Cardiac septum (tissue), 1 donor: ENCODE measurements around the gene ARHGAP27. TPM values are rescaled to one million over a fixed set of nuclear protein-coding genes. Genes with fewer than 3 reads are reported as not detected.
"Not testable (repeated sequence)": the region's sequence is repeated elsewhere in the genome, so short reads cannot be mapped to it uniquely, and the experiment has no call there.

Experiments used
- DNase-seq: peaks from one replicate; pipeline ENCODE4 v3.0.0-alpha.2; 2020; ENCODE audit warnings: low spot score
- intact Hi-C: fragments of 100-400 bp; cut with DNase I; formaldehyde crosslinking; loops from one replicate; pipeline ENCODE4 v1.14.0; 2022
- total RNA-seq: library from RNA; stranded (reverse); fragmentation: NEBNext Ultra II Directional; extraction: Animal tissue kit (Norgen Biotek cat#: 25700); gene quantifications from one replicate; pipeline ENCODE4 v1.2.1, GENCODE V29; 2021
- donor health status: DM: no; HTN: no; CAD: no.

ARHGAP27 gene
- total RNA-seq, 1 donor from 2014 or later, result 20.0 TPM

DNA sequence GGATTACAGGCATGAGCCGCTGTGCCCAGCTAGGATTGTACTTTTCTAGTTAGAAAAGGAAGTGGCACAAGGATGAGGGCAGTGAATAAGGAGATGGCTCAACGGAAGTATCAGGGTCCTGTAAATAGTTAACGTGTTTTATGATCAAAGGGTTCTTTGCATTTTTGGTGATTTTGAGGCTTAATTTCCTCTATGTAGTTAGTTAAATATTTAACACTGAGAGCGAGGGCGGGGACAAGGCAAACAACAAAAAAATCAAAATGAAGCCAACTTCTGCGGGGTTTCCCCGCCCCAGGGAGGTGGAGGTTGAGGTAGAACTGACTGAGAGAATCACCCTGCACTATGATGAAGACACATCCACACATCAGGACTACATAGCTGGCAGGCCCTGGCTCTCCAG, 15.4 kb upstream of the ARHGAP27 start:
- peak; percentile 38 for DNase-seq
- intact Hi-C loops, result not testable (repeated sequence)

GRCh38 chr17:45447650-45448049, 15.0 kb upstream of the ARHGAP27 start:
- DNase-seq, result peak; percentile 10
- intact Hi-C loops, result not testable (repeated sequence)

DNA sequence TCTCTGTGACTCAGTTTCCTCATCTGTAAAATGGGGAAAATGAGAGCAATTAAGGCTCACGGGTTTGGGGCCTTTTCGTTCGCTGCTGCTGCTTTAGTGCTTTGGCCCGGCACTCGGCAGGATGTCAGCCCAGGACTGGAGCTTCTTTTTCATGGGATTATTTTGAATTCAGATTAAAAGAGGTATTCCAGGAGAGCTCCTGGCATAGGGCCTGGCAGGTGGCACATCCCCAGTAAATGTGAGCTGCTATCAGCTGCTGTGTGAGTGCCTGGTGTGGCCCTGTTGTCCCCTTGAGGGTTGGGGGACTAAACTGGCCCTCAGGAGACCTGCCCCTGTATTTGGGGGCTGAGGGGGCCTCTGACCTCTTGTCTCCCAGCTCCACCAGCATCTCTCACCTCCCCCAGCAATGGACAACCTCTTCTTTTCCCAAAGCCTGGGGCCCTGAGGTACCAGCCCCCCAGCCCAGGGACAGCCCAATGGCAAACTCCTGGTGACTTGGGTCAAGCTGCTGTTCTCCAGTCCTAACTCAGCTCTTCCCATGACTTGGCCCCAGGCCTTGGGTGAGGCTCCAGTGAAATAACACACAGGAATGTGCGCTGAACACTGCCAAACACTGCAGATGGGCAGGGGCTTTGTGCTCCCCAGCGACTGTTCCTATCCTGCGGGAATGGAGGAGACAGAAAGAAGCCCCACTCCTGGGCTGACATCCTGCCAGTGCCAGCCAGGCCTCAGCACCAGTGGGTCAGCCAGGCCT, 14.4 kb upstream of the ARHGAP27 start:
- intact Hi-C loops, result not testable (repeated sequence)
- DNase-seq, result peak; percentile 70

DNA sequence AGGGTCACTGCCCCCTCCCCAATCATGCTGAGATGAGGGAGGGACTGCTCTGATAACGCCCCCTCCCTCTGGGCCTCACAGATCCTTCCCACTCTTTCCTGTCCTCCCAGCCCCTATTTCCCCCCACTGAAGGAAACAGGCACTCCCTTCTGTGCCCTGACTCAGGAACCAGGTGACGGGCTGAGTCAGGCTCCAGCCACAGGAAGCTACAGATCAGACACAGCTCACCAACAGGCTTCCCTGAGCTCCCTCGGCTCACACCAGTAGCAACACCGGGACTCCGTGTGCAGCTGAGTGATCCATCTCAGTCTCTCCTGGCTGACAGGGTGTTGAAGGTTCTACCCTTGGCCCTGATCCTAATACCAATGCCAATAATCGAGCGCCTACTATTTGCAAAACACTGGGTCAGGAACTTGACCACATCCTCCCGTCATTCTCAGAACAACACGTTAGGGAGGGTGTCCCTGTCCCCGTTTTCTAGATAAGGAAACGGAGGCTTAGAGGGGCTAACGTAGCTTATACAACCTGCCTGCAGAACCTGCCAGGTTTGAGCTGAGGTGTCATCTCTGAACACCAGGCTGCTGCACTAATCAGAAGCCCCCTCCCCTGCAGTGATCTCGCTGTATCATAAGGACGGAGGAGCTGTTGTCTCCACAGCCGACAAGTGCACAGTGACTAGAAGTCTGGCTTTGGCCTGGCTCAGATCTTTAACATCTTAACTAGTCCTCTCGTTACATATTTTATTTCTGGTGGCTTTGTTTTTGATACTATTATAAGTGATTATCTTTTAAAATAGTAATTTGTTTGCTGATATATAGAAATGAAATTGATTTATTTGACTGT, 13.5 kb upstream of the ARHGAP27 start:
- peak; percentile 74 for DNase-seq
- intact Hi-C loops, result not testable (repeated sequence)

- intact Hi-C loops, result not testable (repeated sequence)
- DNase-seq, result peak; percentile 49
Measured at GRCh38 chr17:45444856-45445820, 12.5 kb upstream of the ARHGAP27 start.

- DNase-seq, intact Hi-C loops: not testable (repeated sequence)
Measured at GRCh38 chr17:45444301-45444700, 11.6 kb upstream of the ARHGAP27 start.

GRCh38 chr17:45443371-45444260, 10.9 kb upstream of the ARHGAP27 start:
- DNase-seq, result peak; percentile 24
- intact Hi-C loops, result not testable (repeated sequence)

GRCh38 chr17:45441526-45442310, 9.0 kb upstream of the ARHGAP27 start:
- DNase-seq, result no peak

GRCh38 chr17:45440839-45441515, 8.3 kb upstream of the ARHGAP27 start:
- intact Hi-C loops, DNase-seq: not testable (repeated sequence)

More at GRCh38 chr17:45441526-45442310, 9.0 kb upstream of the ARHGAP27 start:
- intact Hi-C loops, result no loop called here

DNA sequence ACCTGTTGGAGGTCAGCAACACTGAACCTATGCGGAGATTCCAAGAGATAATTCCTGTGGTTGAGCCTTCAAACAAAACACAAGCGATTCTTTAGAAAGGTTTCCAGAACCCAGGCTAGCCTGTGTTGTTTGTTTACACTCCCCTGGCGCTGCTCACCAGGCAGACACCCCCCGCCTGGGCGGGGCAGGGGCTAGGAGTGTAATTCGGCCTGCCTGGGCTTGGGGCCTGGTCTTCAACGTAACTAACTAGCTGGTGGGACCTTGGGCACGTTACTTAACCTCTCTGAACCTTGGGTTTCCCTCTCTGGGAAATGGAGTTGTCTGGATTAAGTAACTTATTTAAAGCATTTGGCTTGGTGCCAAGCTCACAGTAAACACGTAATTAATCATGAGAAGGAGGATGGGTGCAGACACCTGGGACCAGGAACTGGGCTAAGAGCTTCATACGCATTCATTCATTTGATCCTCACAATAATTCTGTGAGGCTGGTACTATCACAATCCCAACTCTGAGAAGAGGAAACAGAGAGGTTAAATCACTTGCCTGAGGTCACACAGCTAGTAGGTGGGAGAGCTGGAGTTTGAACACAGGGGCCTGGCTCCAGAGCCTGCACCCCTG, 7.6 kb upstream of the ARHGAP27 start:
- intact Hi-C loops, result no loop called here
- peak; percentile 31 for DNase-seq

DNA sequence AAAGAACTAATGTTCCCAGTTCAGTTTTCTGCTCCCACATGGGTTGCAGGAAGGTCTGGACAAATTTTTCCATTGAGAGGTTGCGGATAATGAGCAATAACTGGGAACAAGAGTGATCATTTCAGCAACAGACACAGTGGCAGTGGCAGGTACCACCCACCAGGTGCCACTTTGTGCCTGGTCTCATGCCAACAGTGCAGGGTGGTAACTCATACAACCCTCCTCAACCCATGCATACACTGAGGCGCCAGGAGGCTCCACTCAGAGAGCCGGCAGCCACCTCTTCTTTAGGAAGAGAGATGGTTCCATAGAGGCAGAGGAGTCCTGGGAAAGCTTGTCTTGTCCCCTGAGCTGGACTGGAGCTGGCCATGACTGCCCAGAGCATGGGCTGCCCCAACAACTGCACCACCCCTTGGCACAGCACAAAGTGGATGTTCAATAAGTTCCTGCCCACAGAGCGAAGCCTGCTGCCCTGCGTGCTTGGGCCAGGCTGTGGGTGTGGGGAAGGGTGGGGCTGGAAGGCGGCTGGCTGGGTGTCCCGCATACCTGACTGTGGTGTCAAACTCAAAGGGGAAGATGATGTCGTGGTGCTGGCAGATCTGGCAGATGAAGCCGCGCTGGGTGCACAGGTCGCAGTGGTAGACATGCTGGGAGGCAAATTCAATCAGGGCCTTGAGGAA, 6.4 kb upstream of the ARHGAP27 start:
- intact Hi-C loops, result no loop called here
- DNase-seq, result peak; percentile 35

GRCh38 chr17:45437465-45438283, 5.0 kb upstream of the ARHGAP27 start:
- intact Hi-C loops, result no loop called here
- DNase-seq, result peak; percentile 47

GRCh38 chr17:45436625-45437464, 4.2 kb upstream of the ARHGAP27 start:
- peak; percentile 51 for DNase-seq
- intact Hi-C loops, result no loop called here

GRCh38 chr17:45436161-45436560, 3.5 kb upstream of the ARHGAP27 start:
- intact Hi-C loops, result no loop called here
- DNase-seq, result peak; percentile 60

DNA sequence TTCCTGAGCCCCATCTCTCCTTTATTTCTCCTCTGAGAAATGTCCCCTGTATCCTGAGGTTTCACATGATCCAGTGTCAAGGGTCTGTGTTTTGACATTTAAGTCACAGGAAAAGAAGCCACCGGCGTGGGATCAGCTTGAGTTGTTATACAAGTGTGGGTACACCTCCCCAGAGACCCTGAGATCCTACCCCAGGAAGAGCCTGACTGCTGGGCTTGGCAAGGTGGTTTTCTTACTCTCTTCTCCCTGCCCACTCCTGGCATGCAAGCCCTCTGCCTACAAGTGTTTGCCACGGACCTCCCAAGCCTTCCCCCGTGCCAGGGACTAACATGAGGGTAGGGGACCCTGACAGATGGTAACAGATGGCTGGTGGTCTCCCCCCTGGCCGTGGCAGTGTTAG, 2.8 kb upstream of the ARHGAP27 start:
- DNase-seq, result peak; percentile 29
- intact Hi-C loops, result no loop called here
